ENCODE data around the gene ALG2.

Gene ALG2, protein sequence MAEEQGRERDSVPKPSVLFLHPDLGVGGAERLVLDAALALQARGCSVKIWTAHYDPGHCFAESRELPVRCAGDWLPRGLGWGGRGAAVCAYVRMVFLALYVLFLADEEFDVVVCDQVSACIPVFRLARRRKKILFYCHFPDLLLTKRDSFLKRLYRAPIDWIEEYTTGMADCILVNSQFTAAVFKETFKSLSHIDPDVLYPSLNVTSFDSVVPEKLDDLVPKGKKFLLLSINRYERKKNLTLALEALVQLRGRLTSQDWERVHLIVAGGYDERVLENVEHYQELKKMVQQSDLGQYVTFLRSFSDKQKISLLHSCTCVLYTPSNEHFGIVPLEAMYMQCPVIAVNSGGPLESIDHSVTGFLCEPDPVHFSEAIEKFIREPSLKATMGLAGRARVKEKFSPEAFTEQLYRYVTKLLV

DNA sequence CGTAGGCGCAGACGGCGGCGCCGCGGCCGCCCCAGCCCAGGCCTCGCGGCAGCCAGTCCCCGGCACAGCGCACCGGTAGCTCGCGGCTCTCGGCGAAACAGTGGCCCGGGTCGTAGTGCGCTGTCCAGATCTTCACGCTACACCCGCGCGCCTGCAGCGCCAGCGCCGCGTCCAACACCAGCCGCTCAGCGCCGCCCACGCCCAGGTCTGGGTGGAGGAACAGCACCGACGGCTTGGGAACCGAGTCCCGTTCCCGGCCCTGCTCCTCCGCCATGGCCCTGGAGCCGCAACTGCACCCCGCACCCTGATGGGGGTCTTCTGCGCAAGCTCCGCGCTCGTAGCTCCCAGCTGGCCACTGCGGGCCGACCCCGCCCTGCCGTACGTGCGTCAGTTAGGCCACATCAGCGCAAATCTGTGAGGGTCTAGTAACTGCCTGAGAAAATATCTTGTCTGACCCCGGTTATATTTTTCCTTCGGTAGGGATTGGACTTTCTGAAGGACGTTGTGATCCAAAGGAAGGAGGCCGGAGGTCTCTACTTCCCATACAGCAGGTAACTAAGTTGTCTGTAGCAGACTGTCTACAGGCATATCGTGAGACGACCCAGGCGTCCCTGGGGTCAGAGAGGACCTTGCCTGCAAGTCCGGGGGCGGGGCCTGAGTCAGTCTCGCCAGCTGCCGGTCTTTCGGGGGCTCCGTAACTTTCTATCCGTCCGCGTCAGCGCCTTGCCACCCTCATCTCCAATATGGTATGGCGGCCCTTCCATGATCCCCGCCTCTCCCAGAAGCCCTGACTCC, at the start of gene ALG2, which contains the start of gene SEC61B:
TSS of gene ALG2 (minus strand) at position 322 of the 795 bp plus-strand sequence. CDS start at position 274, 48 bp downstream.
TSS of gene SEC61B (plus strand) at position 662 of the 795 bp plus-strand sequence. CDS start at position 744, 82 bp downstream.
- TF ChIP-seq GATA3 (IDR thresholded peaks at IDR 0.05; ENCODE audit: low read depth, low read length), result no peak
- TF ChIP-seq GATA2 (IDR thresholded peaks at IDR 0.05; ENCODE audit: low read depth, low read length), result 0 out of 2 replicates have a peak, but pooled peaks have one; percentile 21

DNA sequence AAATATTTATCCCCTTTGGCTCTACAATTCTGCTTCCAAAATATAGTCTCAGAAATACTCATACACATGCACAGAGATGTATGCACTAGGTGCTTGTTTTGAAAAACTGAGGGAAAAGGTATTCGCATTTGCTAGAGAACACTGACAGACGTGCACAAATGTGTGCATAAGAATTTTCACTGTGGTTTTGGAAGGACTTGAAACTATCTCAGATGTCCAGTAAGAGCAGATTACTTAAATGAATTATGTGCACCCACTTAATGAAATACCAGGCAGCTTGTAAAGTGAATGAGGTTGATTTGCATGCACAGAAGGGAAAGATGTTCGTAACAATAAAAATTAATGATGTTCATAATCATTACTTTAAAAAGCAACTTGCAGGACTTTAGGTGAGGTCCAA, 48.7 kb upstream of the ALG2 start:
- TF ChIP-seq GATA2 (IDR thresholded peaks at IDR 0.05; ENCODE audit: low read depth, low read length) (no peak), GATA3 (IDR thresholded peaks at IDR 0.05; ENCODE audit: low read depth, low read length) (no peak)

DNA sequence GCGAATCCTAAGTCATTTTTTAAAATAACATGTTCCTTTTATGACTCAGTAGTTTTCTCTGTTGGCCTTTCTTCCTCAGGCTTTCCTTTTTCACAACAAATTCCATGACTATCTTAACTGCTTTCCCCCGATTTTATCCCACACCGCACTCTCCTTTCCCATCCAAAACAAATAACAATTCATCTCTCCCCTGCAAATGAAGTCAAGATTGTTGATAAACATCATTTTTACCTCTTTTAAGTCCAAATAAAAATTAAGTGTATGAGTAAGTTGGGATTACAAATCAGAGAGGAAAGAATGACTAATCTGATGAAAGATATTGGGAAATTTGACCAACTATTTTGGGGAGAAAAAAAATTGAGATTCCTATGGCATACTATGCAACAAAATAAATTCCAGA, 47.7 kb upstream of the ALG2 start:
- TF ChIP-seq GATA2 (IDR thresholded peaks at IDR 0.05; ENCODE audit: low read depth, low read length), result no peak
- TF ChIP-seq GATA3 (IDR thresholded peaks at IDR 0.05; ENCODE audit: low read depth, low read length), result no peak

DNA sequence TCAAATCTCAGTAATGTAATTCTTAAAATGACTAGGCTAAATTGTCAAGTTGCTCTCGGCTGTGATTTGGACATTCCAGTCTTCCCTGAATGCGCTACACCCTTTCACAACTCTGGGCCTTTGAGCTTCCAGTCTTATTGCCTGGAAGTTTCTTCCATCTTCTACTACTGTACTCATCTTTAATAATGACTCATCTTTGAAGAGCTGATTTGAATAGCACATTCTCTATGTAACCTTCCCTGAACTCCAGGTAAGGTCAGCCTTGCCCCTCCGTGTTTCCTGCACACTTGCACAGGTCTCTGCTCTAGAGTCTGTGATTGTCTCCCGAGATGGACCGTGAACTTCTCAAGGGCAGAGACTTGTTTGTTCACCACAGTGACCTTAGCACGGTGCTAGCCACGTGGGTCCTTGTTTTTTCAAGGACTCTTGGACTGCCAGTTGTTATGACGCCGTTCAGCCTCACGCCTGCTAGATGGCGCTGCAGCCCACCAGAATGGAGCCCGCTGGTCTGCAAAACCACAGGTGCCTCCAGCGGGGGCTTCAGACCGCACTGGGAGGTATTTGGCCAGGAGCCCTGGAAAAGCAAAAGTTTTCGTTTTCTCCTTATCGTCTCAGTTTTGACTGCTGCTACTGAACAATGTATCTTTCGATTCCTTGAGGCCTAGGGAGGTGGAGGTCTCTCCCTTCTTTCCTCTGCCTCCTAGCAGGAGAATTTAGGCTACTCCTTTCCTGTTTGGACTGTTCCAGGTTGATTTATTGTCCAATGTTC, 44.7 kb upstream of the ALG2 start:
- TF ChIP-seq GATA2 (IDR thresholded peaks at IDR 0.05; ENCODE audit: low read depth, low read length), result no peak
- TF ChIP-seq GATA3 (IDR thresholded peaks at IDR 0.05; ENCODE audit: low read depth, low read length), result no peak

DNA sequence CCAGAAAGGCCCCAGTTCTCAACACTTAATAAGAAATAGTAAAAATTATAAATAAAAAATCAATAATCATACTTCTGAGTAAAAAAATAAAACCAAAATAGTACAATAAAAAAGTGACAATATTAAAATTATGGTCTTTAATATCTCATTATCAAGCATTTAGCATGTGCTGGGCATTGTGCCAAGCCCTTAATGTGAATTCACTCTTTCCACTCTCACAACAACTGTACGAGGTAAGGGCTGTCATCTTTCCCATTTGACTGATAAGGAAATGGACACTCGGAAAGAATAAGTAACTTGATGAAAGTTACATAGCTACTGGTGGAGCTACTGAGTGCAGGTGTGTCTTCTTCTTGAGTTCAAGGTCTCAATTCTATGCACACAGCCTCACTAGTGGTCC, 43.9 kb upstream of the ALG2 start:
- TF ChIP-seq GATA2 (IDR thresholded peaks at IDR 0.05; ENCODE audit: low read depth, low read length), result no peak
- no peak for TF ChIP-seq GATA3 (IDR thresholded peaks at IDR 0.05; ENCODE audit: low read depth, low read length)

DNA sequence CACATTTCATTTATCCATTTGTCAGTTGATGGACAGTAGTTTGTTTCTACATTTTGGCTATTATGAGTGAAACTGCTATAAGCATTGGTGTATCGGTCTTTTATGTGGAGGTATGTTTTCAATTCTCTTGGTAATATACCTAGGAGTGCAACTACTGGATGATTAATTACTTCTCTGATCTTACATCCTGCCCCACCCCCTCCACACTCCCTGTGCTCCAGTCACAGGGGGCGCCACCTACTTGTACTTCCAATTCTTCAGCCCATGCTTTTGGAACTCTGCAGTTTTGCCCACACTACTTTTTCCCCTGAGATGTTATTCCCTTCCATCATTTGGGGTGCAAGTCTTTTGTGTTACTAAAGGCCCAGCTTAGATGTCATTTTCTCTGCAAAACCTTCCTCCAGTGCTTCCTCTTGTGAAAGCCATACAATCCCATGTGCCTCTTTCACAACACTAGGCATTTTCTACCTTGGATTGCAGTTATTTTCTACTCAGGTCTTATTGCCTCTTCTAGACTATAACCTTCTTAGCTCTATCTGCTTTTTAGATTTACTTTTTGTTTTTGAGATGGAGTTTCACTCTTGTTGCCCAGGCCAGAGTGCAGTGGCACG, 42.4 kb upstream of the ALG2 start:
- TF ChIP-seq GATA3 (IDR thresholded peaks at IDR 0.05; ENCODE audit: low read depth, low read length), result no peak
- no peak for TF ChIP-seq GATA2 (IDR thresholded peaks at IDR 0.05; ENCODE audit: low read depth, low read length)

DNA sequence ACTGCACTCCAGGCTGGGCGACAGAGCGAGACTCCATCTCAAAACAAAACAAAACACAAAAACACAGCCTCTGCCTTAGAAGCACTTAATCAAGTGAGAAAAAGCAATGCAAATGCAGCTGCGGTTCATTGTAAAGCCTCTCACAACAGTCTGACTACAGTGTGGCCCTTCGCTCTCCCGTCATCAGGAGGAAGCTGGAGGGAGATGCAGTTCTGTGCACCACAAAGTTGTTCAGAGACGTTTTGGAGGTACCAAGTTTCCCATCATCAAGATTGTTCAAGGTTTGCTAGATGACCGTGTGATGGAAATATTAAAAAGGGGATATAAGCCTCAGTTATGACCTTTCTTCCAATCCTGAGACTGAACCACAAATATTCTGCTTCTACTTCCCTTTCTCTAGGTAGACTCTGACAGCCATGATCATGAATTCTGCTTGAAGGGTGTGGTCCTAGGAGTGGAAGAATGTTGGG, 41.2 kb upstream of the ALG2 start:
- TF ChIP-seq GATA3 (IDR thresholded peaks at IDR 0.05; ENCODE audit: low read depth, low read length) (no peak), GATA2 (IDR thresholded peaks at IDR 0.05; ENCODE audit: low read depth, low read length) (no peak)

DNA sequence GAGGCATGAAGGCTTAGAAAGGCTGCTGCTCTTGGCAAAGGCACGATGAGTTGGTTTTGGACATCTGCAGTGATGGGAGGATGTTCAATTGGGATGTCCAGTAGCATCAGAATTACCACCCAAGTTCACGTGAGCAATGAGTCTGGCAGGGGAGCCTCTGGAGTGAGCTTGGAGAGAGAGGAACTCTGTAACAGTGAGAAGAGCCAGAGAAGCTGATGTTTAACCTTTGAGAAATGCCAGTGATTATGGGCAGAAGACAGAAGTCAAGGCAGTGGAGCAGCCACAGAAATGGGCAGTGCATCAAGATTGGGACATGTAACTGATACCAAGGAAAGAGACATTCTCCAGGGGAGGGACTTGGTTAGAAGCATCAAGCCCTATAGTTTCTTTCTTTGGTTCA, 40.2 kb upstream of the ALG2 start:
- TF ChIP-seq GATA3 (IDR thresholded peaks at IDR 0.05; ENCODE audit: low read depth, low read length), result no peak
- TF ChIP-seq GATA2 (IDR thresholded peaks at IDR 0.05; ENCODE audit: low read depth, low read length), result no peak

DNA sequence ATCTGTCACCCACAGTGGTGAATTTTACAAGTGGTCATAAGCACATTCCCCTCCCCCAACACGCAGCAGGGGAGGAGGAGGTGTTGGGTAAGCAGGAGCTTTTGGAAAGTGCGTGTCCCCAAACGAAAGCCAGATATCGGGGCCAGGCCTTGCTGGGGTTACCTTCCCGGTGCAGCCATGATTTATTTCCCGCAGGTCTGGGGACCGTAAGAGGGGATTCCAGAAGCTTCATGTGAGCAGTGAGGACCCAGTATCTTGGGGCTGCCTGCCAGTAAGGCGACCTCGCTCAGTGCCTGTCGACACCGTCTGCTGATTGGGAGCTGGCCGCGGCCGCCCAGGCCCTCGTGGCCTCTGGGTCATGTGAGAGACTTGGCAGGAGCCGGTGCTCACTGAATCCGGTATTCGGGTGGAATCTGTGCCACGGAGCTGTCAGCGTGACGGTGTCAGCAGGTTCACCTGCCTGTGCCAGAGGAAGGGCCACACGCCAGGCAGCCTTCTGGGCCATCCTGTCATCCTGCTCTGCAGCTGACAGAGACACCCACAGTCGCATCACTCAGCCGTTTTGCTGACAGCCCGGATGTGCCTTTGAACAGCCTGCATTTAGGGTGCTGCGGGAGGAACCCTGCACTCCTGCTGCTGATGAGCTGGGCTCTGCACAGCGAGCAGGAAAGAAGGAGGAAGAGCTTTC, 37.6 kb upstream of the ALG2 start:
- TF ChIP-seq GATA3 (IDR thresholded peaks at IDR 0.05; ENCODE audit: low read depth, low read length), result no peak
- TF ChIP-seq GATA2 (IDR thresholded peaks at IDR 0.05; ENCODE audit: low read depth, low read length), result no peak

DNA sequence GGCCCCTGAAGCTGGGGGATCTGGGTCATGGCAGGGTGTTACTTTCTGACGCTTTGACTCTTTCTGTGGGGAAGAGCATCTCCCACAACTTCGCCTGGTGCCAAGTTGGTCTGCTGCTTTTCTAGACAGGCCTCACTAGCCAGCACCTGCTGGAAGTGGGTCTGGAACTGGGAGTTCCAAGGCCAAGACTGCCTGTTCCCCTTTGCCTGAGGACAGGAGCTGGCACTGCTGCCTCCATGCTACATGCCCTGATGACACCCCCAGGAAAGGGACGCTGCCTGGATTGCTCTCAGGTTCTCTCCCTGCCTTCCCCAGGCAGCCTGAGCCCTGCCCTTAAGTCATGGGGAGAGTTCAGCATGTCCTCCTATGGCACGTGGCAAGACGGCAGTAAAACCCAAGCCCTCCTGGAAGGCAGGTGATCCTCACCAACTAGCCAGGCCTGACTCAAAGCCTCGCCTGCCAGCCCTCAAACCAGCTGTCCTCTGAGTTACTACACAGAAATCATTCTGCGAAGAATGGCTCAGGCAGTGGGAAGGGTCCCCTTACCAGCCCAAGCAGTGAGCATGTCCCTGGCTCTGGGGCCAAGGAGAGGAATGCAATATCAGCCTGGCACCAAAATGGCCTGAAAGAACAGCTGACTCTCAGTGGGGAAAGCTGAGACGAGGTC, 36.1 kb upstream of the ALG2 start:
- TF ChIP-seq GATA3 (IDR thresholded peaks at IDR 0.05; ENCODE audit: low read depth, low read length), result no peak
- no peak for TF ChIP-seq GATA2 (IDR thresholded peaks at IDR 0.05; ENCODE audit: low read depth, low read length)

DNA sequence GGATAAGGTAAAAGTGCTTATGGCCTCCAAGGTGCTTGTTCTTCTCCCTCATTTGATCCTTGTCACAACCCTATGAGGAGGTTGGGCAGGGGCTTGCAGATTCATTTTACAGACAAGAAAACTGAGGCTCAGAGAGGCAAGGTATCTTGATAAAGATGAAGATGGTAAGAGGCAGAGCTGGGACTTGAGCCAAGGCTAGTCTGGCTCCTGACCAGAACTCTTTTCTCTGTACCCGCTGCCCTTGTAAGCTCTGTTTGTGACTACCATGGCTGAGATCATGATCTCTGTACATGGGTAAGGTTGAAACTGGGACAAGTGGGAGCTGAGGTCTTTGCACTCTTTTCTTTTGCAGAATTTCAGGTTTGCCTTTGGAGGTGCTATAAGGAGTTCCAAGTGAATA, 33.9 kb upstream of the ALG2 start:
- TF ChIP-seq GATA3 (IDR thresholded peaks at IDR 0.05; ENCODE audit: low read depth, low read length) (no peak), GATA2 (IDR thresholded peaks at IDR 0.05; ENCODE audit: low read depth, low read length) (no peak)

DNA sequence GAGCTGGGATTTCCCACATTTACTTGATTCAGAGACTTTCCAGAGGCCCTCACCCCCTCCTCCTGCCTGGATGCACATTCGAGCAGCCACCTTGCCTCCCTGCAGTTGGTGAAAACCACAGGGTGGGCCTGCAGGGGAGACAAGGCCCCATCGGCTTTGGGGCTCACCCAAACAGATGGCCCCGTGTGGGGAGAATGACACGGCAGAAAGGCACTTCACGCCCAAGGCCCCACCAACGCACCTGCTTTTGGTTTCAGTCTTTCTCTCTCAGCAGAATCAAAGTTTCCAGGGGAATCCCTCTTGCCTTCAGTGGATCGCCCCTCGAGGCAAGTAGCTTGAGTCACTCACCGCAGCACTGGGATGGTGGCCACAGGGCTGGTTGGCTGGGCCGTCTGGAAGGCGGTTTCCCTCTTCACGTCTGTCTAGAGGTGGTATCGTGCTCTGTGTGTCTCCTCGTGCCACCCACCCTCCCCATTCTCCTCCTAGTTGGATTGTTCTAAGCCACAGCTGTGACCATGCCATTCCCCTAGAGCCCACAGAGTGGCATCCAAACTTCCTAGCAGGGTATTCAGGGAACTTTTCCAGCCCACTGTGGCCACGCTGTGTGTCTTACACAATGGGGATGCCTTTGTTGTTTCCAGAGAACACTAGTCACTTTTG, 32.2 kb upstream of the ALG2 start:
- TF ChIP-seq GATA2 (IDR thresholded peaks at IDR 0.05; ENCODE audit: low read depth, low read length) (no peak), GATA3 (IDR thresholded peaks at IDR 0.05; ENCODE audit: low read depth, low read length) (no peak)

All from SH-SY5Y (cell line).